ENCODE results near the gene SLC39A11. TPM values are rescaled to one million over a fixed set of nuclear protein-coding genes. Genes with fewer than 3 reads are reported as not detected.

SLC39A11 gene
- total RNA-seq, 1 experiment from 2014 or later = 56.1 TPM

DNA sequence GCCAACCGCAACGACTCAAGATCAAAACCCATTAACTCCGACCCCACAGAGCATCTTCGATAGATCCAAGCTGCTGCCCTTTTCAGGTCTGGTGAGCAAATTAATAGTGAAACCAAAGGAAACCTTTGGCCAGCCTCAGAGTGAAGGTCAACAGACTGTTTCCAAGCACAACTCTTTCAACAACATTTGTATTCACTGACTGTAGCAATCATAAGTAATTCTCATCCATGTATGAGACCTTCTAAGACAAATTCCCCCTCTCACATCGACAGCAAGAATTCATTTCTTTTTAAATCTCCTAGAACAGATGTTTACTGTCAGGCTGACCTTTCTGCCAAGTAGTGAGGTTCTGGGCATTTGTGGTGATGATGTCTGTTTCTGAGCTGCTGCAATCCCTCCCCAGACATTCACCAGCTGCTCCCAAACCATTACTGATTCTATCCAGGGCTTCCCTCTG is 64.2 kb downstream of the SLC39A11 start:
- TF ChIP-seq POLR2AphosphoS5 (IDR thresholded peaks at IDR 0.05; ENCODE audit: low read depth, low read length) = no peak
- TF ChIP-seq, protein P1, sequence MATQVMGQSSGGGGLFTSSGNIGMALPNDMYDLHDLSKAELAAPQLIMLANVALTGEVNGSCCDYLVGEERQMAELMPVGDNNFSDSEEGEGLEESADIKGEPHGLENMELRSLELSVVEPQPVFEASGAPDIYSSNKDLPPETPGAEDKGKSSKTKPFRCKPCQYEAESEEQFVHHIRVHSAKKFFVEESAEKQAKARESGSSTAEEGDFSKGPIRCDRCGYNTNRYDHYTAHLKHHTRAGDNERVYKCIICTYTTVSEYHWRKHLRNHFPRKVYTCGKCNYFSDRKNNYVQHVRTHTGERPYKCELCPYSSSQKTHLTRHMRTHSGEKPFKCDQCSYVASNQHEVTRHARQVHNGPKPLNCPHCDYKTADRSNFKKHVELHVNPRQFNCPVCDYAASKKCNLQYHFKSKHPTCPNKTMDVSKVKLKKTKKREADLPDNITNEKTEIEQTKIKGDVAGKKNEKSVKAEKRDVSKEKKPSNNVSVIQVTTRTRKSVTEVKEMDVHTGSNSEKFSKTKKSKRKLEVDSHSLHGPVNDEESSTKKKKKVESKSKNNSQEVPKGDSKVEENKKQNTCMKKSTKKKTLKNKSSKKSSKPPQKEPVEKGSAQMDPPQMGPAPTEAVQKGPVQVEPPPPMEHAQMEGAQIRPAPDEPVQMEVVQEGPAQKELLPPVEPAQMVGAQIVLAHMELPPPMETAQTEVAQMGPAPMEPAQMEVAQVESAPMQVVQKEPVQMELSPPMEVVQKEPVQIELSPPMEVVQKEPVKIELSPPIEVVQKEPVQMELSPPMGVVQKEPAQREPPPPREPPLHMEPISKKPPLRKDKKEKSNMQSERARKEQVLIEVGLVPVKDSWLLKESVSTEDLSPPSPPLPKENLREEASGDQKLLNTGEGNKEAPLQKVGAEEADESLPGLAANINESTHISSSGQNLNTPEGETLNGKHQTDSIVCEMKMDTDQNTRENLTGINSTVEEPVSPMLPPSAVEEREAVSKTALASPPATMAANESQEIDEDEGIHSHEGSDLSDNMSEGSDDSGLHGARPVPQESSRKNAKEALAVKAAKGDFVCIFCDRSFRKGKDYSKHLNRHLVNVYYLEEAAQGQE (IDR thresholded peaks at IDR 0.05; ENCODE audit: insufficient read depth in 1 of 2, low read depth in 2 of 2, low read length in 1 of 2) = no peak
- no peak for TF ChIP-seq SIN3A (IDR thresholded peaks at IDR 0.05; ENCODE audit: borderline replicate concordance, insufficient read depth, low read depth, low read length)
- no peak for TF ChIP-seq TCF7L2 (IDR thresholded peaks at IDR 0.05; ENCODE audit: low read depth, low read length)
- no peak for TF ChIP-seq CTCF (IDR thresholded peaks at IDR 0.05)
- H3K4me3 ChIP-seq (ENCODE audit: low read depth in 2 of 2, low read length in 2 of 2) = no peak overlapping the region
- no peaks in the 10 kb centered on the region for H3K36me3 ChIP-seq (ENCODE audit: control insufficient read depth, insufficient read depth, low read length)
- no peak for ATAC-seq
- POLR2A ChIA-PET = no interaction called here
- intact Hi-C loops (cut with micrococcal nuclease; ENCODE audit: unreplicated experiment) = no loop called here
- no peaks in the 10 kb centered on the region for H3K9me3 ChIP-seq (ENCODE audit: control insufficient read depth, insufficient read depth, low read depth, low read length)
- BruUV-seq (replicated peaks) = TSS peak; percentile 33
- H3K27me3 ChIP-seq (ENCODE audit: control insufficient read depth, insufficient read depth, low read length) = no peaks in the 10 kb centered on the region
- no peak for DNase-seq (ENCODE audit: low read depth, low spot score)
- in situ Hi-C loops (cut with HindIII; ENCODE audit: low pct_unique_long_range_greater_than_20kb, low sequenced_read_pairs) = no loop called here
- no peaks in the 10 kb centered on the region for H3K4me1 ChIP-seq (ENCODE audit: control insufficient read depth, insufficient read depth, low read length)
- H3K27ac ChIP-seq (ENCODE audit: low read length) = no peak overlapping the region
- CTCF ChIA-PET = no interaction called here

DNA sequence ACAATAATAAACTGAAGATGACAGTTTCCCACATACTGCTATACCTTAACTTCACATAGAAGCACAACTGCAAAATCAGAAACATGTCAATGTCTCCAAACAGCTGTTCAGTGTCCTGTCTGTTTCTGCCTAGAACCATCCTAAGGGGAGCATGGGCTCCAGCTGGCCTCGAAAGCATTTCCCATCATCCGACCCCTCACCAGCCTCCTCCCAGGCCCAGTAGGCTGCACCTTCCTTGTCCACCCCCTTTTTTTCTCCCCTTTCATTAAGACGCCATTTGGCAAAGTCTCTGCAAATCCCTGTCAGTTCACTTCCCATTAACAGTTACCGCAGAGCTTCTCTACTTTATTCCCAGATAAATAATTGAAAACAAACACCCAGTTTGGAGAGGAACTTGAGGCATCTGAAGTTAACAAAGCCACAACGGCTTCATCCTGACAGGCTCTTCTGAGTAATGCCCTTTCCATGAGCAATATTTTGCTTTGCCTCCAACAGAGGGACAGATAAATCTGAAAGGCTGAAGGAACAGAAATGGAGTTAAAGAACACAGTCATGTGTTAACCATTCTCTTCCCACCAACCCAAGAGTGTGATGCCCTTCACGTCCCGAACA is 65.3 kb downstream of the SLC39A11 start:
- DNase-seq (ENCODE audit: low read depth, low spot score) = no peak
- POLR2A ChIA-PET = no interaction called here
- CTCF ChIA-PET = no interaction called here
- in situ Hi-C loops (cut with HindIII; ENCODE audit: low pct_unique_long_range_greater_than_20kb, low sequenced_read_pairs) = no loop called here
- H3K4me1 ChIP-seq (ENCODE audit: control insufficient read depth, insufficient read depth, low read length) = no peaks in the 10 kb centered on the region
- H3K36me3 ChIP-seq (ENCODE audit: control insufficient read depth, insufficient read depth, low read length) = no peaks in the 10 kb centered on the region
- intact Hi-C loops (cut with micrococcal nuclease; ENCODE audit: unreplicated experiment) = no loop called here
- H3K27me3 ChIP-seq (ENCODE audit: control insufficient read depth, insufficient read depth, low read length) = no peaks in the 10 kb centered on the region
- H3K27ac ChIP-seq (ENCODE audit: low read length) = no peak overlapping the region
- no peak overlapping the region for H3K4me3 ChIP-seq (ENCODE audit: low read depth in 2 of 2, low read length in 2 of 2)
- BruUV-seq (replicated peaks) = no TSS peak
- no peaks in the 10 kb centered on the region for H3K9me3 ChIP-seq (ENCODE audit: control insufficient read depth, insufficient read depth, low read depth, low read length)
- ATAC-seq = no peak
- TF ChIP-seq SIN3A (IDR thresholded peaks at IDR 0.05; ENCODE audit: borderline replicate concordance, insufficient read depth, low read depth, low read length) = no peak
- TF ChIP-seq POLR2AphosphoS5 (IDR thresholded peaks at IDR 0.05; ENCODE audit: low read depth, low read length) = no peak
- TF ChIP-seq TCF7L2 (IDR thresholded peaks at IDR 0.05; ENCODE audit: low read depth, low read length) = no peak
- TF ChIP-seq, protein P1 (IDR thresholded peaks at IDR 0.05; ENCODE audit: insufficient read depth in 1 of 2, low read depth in 2 of 2, low read length in 1 of 2) = no peak
- no peak for TF ChIP-seq CTCF (IDR thresholded peaks at IDR 0.05)

Measured in Panc1 (cell line).